H1 (cell line): ENCODE data around the gene TRIM46. TPM values are rescaled to one million over a fixed set of nuclear protein-coding genes. Genes with fewer than 3 reads are reported as not detected.

Experiments
- CTCF ChIA-PET: fragments of 300-600 bp; sonication (Branson Sonifier 250); formaldehyde crosslinking; loops from one replicate; lab custom pipeline; 2021; ENCODE audit not compliant: partially characterized antibody; lab: Charles Lee
- POLR2A ChIA-PET: fragments of 300-600 bp; sonication (Branson Sonifier 250); formaldehyde crosslinking; loops from one replicate; lab custom pipeline; 2021; ENCODE audit warnings: inconsistent platforms; ENCODE audit not compliant: partially characterized antibody; lab: Charles Lee
- DNase-seq, 2 experiments: peaks; one replicate each; pipeline versions ENCODE4 v3.0.0 to v3.0.0-alpha.2; 2010 to 2022; ENCODE audit warnings: low spot score in 2 of 2, low read depth in 1 of 2, mixed read lengths in 1 of 2
- FAIRE-seq: peaks from 2 replicates; lab custom pipeline; 2011; peaks lifted over from hg19 to GRCh38; lab: Jason Lieb, UNC
- H2AFZ ChIP-seq: 2 replicates; pipeline ENCODE4 v1.8.1; 2012; ENCODE audit warnings: low read length, inconsistent platforms
- H2AK5ac ChIP-seq: 2 replicates; pipeline ENCODE4 v1.6.1; 2013; ENCODE audit warnings: low read depth, low read length
- H2BK120ac ChIP-seq: replicated peaks from 2 replicates; pipeline ENCODE3; 2013; ENCODE audit warnings: low read depth, low read length, inconsistent platforms
- H2BK12ac ChIP-seq: 2 replicates; pipeline ENCODE4 v1.6.1; 2013; ENCODE audit warnings: low read depth, low read length
- H2BK15ac ChIP-seq: 2 replicates; pipeline ENCODE4 v1.6.1; 2013; ENCODE audit warnings: low read length
- H2BK20ac ChIP-seq: 2 replicates; pipeline ENCODE4 v1.6.1; 2013; ENCODE audit warnings: low read length
- H2BK5ac ChIP-seq: 2 replicates; pipeline ENCODE4 v1.6.1; 2013; ENCODE audit warnings: low read depth, low read length
- H3K14ac ChIP-seq: 2 replicates; pipeline ENCODE4 v1.6.1; 2013; ENCODE audit warnings: inconsistent platforms; ENCODE audit not compliant: insufficient read length
- H3K18ac ChIP-seq: 2 replicates; pipeline ENCODE4 v1.6.1; 2013; ENCODE audit warnings: low read length; ENCODE audit errors: extremely low read depth
- H3K23ac ChIP-seq: 2 replicates; pipeline ENCODE4 v1.6.1; 2013; ENCODE audit warnings: inconsistent platforms; ENCODE audit not compliant: insufficient read length
- H3K23me2 ChIP-seq: 2 replicates; pipeline ENCODE4 v1.6.1; 2013; ENCODE audit warnings: low read depth, low read length
- H3K27ac ChIP-seq: 2 replicates; pipeline ENCODE4 v1.6.1; 2011; ENCODE audit warnings: low read depth, low read length, inconsistent platforms
- H3K27me3 ChIP-seq, 4 experiments: replicated peaks in 1 of 4; 1 replicate in 1 of 4; 2 replicates in 3 of 4; pipeline versions ENCODE4 v1.6.1 to v1.8.1; 2011 to 2013; ENCODE audit warnings: low read length in 3 of 4, mild to moderate bottlenecking in 3 of 4, inconsistent platforms in 2 of 4, mixed read lengths in 2 of 4, moderate library complexity in 1 of 4; ENCODE audit not compliant: control insufficient read depth in 3 of 4, insufficient read depth in 3 of 4; ENCODE audit errors: extremely low read depth in 1 of 4
- H3K36me3 ChIP-seq, 4 experiments: 2 replicates each; pipeline versions ENCODE4 v1.6.1 to v1.8.1; 2011 to 2013; ENCODE audit warnings: mild to moderate bottlenecking in 4 of 4, low read length in 3 of 4, moderate library complexity in 2 of 4, control low read depth in 1 of 4, inconsistent platforms in 1 of 4; ENCODE audit not compliant: insufficient read depth in 4 of 4, control insufficient read depth in 2 of 4
- H3K4ac ChIP-seq: replicated peaks from 2 replicates; pipeline ENCODE3; 2013; ENCODE audit warnings: low read length, low read depth, mixed read lengths, inconsistent platforms; ENCODE audit not compliant: insufficient read length
- H3K4me1 ChIP-seq, 4 experiments: replicated peaks in 1 of 4; 1 replicate in 1 of 4; 2 replicates in 3 of 4; pipeline versions ENCODE4 v1.6.1 to v1.8.1; 2011 to 2013; ENCODE audit warnings: low read length in 3 of 4, inconsistent platforms in 2 of 4, mixed read lengths in 1 of 4; ENCODE audit not compliant: insufficient read depth in 4 of 4, control insufficient read depth in 3 of 4
- H3K4me2 ChIP-seq, 2 experiments: 2 replicates each; pipeline versions ENCODE4 v1.6.1 to v1.8.1; 2011 to 2013; ENCODE audit warnings: low read depth in 2 of 2, low read length in 2 of 2, control low read depth in 1 of 2, inconsistent platforms in 1 of 2, mild to moderate bottlenecking in 1 of 2; ENCODE audit not compliant: insufficient read depth in 1 of 2
- H3K4me3 ChIP-seq, 4 experiments: fragments of 200-600, 300-600 bp in 1 of 4; sonication (generic), shearing (Covaris generic), sonication (Bioruptor Twin) in 1 of 4; 2 replicates each; pipeline versions ENCODE4 v1.5.1 to v1.8.1; 2011 to 2016; ENCODE audit warnings: low read length in 4 of 4, low read depth in 3 of 4, control low read depth in 2 of 4, inconsistent platforms in 2 of 4, mild to moderate bottlenecking in 2 of 4, mixed read lengths in 1 of 4, moderate library complexity in 1 of 4; ENCODE audit not compliant: insufficient read depth in 2 of 4; ENCODE audit errors: extremely low read depth in 1 of 4
- H3K56ac ChIP-seq: replicated peaks from 2 replicates; pipeline ENCODE3; 2013; ENCODE audit warnings: low read depth, mild to moderate bottlenecking, mixed read lengths, low read length, inconsistent platforms; ENCODE audit not compliant: insufficient read length
- H3K79me1 ChIP-seq: 2 replicates; pipeline ENCODE4 v1.6.1; 2013; ENCODE audit warnings: low read depth, low read length, control low read depth
- H3K79me2 ChIP-seq, 2 experiments: 2 replicates each; pipeline versions ENCODE4 v1.6.1 to v1.8.1; 2012 to 2013; ENCODE audit warnings: low read length in 2 of 2, mild to moderate bottlenecking in 2 of 2, inconsistent platforms in 1 of 2; ENCODE audit not compliant: insufficient read depth in 2 of 2, control insufficient read depth in 1 of 2
- H3K9ac ChIP-seq, 4 experiments: replicated peaks in 1 of 4; 1 replicate in 1 of 4; 2 replicates in 3 of 4; pipeline versions ENCODE4 v1.6.1 to v1.8.1; 2011 to 2013; ENCODE audit warnings: low read depth in 3 of 4, low read length in 3 of 4, control low read depth in 2 of 4, mild to moderate bottlenecking in 2 of 4, moderate library complexity in 2 of 4, inconsistent platforms in 1 of 4; ENCODE audit errors: extremely low read depth in 1 of 4
- H3K9me3 ChIP-seq, 2 experiments: 2 replicates each; pipeline versions ENCODE4 v1.6.1 to v1.8.1; 2012 to 2013; ENCODE audit warnings: mild to moderate bottlenecking in 2 of 2, moderate library complexity in 2 of 2, control low read depth in 1 of 2, inconsistent platforms in 1 of 2, low read depth in 1 of 2, low read length in 1 of 2, mixed read lengths in 1 of 2; ENCODE audit not compliant: insufficient read depth in 2 of 2
- H4K20me1 ChIP-seq, 2 experiments: replicated peaks in 1 of 2; 2 replicates each; pipeline versions ENCODE3 to v1.8.1; 2011 to 2013; ENCODE audit warnings: inconsistent platforms in 2 of 2, low read length in 2 of 2, mild to moderate bottlenecking in 1 of 2; ENCODE audit not compliant: insufficient read depth in 2 of 2, control insufficient read depth in 1 of 2
- H4K5ac ChIP-seq: 2 replicates; pipeline ENCODE4 v1.6.1; 2013; ENCODE audit warnings: low read length, low read depth, mixed read lengths, inconsistent platforms; ENCODE audit not compliant: insufficient read length
- H4K8ac ChIP-seq: 2 replicates; pipeline ENCODE4 v1.8.0; 2013; ENCODE audit warnings: mild to moderate bottlenecking, moderate library complexity, low read length, inconsistent platforms; ENCODE audit not compliant: insufficient read depth; ENCODE audit errors: extremely low read depth
- H4K91ac ChIP-seq: replicated peaks from 2 replicates; pipeline ENCODE3; 2013; ENCODE audit warnings: low read length, mixed read lengths, inconsistent platforms; ENCODE audit not compliant: insufficient read length
- GTF2F1 ChIP-seq: IDR thresholded peaks from 2 replicates; pipeline ENCODE4 v1.6.1; 2012; ENCODE audit warnings: low read depth, low read length, improper control_type of control experiment, borderline replicate concordance
- KDM1A ChIP-seq: fragments of 200-600, 300-600 bp; sonication (generic); IDR thresholded peaks from 2 replicates; pipeline ENCODE4 v1.7.1; 2016; ENCODE audit warnings: mild to moderate bottlenecking, low read length, borderline replicate concordance
- POU5F1 ChIP-seq: IDR thresholded peaks from 2 replicates; pipeline ENCODE4 v1.6.1; 2011; ENCODE audit warnings: low read depth, mild to moderate bottlenecking, low read length, moderate library complexity
- RXRA ChIP-seq: IDR thresholded peaks from 2 replicates; pipeline ENCODE4 v1.6.1; 2011; ENCODE audit warnings: low read depth, mild to moderate bottlenecking, low read length, moderate library complexity; ENCODE audit not compliant: insufficient read depth
- SIRT6 ChIP-seq: IDR thresholded peaks from one replicate; pipeline ENCODE4 v1.7.1; 2012; ENCODE audit warnings: low read length, inconsistent platforms
- TBP ChIP-seq: IDR thresholded peaks from 2 replicates; pipeline ENCODE4 v1.6.1; 2011; ENCODE audit warnings: low read depth, low read length, improper control_type of control experiment
- WGBS, 2 experiments: shearing (Covaris generic) in 1 of 2; methylation state at CpG; one replicate each; pipeline versions ENCODE4 v1.1.6 to v1.1.7; 2013 to 2015; ENCODE audit warnings: low lambda C conversion rate in 2 of 2, mixed read lengths in 2 of 2, inconsistent platforms in 1 of 2, low coverage in 1 of 2, missing lambda C conversion rate in 1 of 2; ENCODE audit not compliant: insufficient replicate concordance in 2 of 2, insufficient coverage in 1 of 2, insufficient read length in 1 of 2; ENCODE audit errors: extremely low coverage in 1 of 2, missing lambda C conversion rate in 1 of 2; 5-methylcytosine and 5-hydroxymethylcytosine counted together
- polyA plus RNA-seq, 7 experiments: library from polyadenylated mRNA; depleted of rRNA in 3 of 7; stranded (reverse) in 5 of 7; unstranded in 2 of 7; fragments of >200 nt in 5 of 7; fragments of 200-250 nt in 2 of 7; gene quantifications; 1 replicate in 5 of 7; 2 replicates in 1 of 7; 4 replicates in 1 of 7; pipeline versions ENCODE4 v1.2.1 to v1.2.3, GENCODE V29; 2011 to 2013; ENCODE audit warnings: missing spikeins in 2 of 7, mixed read lengths in 2 of 7
- total RNA-seq: library from RNA; stranded (reverse); fragmentation: NEBNext Ultra II Directional; extraction: Animal tissue kit (Norgen Biotek cat#: 25700); gene quantifications from 2 replicates; pipeline ENCODE4 v1.2.1, GENCODE V29; 2021
- TF ChIP-seq, protein P1 (sequence below), 3 experiments: IDR thresholded peaks; 1 replicate in 2 of 3; 2 replicates in 1 of 3; pipeline versions ENCODE4 v1.5.1 to v1.6.1; 2011; ENCODE audit warnings: low read length in 3 of 3, mild to moderate bottlenecking in 3 of 3, inconsistent platforms in 2 of 3, low read depth in 1 of 3, moderate library complexity in 1 of 3; ENCODE audit not compliant: insufficient read depth in 1 of 3; ENCODE audit errors: control extremely low read depth in 1 of 3

Gene TRIM46
- total and polyA plus RNA-seq, 2 of the 8 experiments (the other 6 are each of a cell fraction or from before 2014, with no cell fraction given): 15.5 to 21.6 TPM

DNA sequence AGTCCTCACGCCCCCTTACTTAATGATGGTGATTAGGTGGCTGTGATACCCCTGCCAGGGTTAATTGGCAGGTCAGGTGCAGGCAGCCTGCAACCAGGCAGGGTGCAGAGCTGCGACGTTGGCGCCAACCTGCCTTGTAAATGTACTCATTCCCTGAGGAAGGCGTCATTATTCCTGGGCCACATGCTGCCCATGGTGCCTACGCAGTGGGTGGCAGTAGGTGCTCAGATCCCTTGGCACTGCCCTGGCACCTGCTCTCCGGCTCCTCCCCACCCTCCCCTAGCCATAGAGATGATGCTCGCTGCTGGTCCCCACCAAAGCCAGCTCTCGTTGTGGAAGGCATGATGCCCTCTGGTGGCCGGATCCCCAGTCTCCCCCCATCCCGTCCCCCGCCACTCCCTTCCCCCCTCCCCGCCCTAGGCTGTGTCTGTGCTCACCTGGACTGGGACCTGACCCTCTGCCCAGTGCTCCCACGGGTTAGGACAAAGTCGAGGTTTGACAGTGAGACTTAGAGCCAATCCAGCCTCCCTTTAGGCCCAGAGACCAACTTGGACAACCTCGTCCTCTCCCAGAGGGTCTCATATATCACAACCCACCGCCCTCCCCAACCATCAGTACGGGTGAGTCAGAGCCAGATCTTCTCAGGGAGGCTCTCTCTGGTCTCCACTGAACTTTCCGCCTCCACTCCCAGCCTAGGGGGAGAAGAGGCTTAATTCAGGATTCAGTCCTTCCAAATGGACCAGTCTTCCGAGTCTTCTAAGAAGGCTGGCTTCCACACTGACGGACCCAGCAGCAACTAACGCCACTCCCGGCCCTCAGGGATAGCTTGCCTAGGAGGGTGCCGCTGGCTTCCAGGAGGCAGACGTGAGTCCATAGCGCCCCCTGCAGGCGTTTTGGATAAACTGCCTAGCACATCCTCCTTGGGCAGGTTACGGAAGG is 6.2 kb upstream of the TRIM46 start:
- Histone ChIP-seq H3K36me3 (peaks cover 0 to 10% (median 7%) of the 10 kb centered on the region in 4 experiments; a peak in 4 of 8 replicates), H3K9ac (no peak overlapping the region), H3K23ac (no peak overlapping the region), H2AK5ac (no peak overlapping the region), H3K4me1 (peaks cover 5 to 19% (median 13%) of the 10 kb centered on the region in 4 experiments), H3K4me3 (peak overlapping the region; percentile 30 to 75 (median 72); a peak in 7 of 8 replicates), H3K4me2 (peak overlapping the region; percentile 63 to 100), H3K18ac (peak overlapping the region; percentile 84), H3K14ac (no peak overlapping the region), H2BK12ac (peak overlapping the region; percentile 87; the same call in 1 of the 2 replicates), H4K20me1 (no peaks in the 10 kb centered on the region), H3K9me3 (no peaks in the 10 kb centered on the region), H3K56ac (no peak overlapping the region), H4K8ac (0 out of 2 replicates have a peak overlapping the region, but pooled peaks have one; percentile 22), H3K27ac (no peak overlapping the region), H4K5ac (peak overlapping the region; percentile 46), H2BK15ac (peak overlapping the region; percentile 100; the same call in 1 of the 2 replicates), H2BK120ac (no peak overlapping the region), H2AFZ (peak overlapping the region; percentile 89; the same call in 1 of the 2 replicates), H4K91ac (peak overlapping the region; percentile 75), H3K23me2 (peaks cover 11% of the 10 kb centered on the region), H3K27me3 (no peaks in the 10 kb centered on the region), H2BK5ac (peak overlapping the region; percentile 60; the same call in 1 of the 2 replicates), H3K4ac (peak overlapping the region; percentile 71), H3K79me2 (peaks cover 0 to 11% of the 10 kb centered on the region in 2 experiments; a peak in 2 of 4 replicates), H3K79me1 (no peaks in the 10 kb centered on the region), H2BK20ac (0 out of 2 replicates have a peak overlapping the region, but pooled peaks have one; percentile 43)
- POLR2A ChIA-PET: interaction anchor here (0.5 to 3.0 kb wide), 16 partner anchors 8 to 187 kb away, joined by 3 to 24 read pairs (median 4); partner anchors contain the start of gene SLC50A1
- WGBS, 2 experiments: 6% methylated on average over 24 of the region's 28 CpGs; no CpG with 5 or more reads in 1 of the 2 experiments
- DNase-seq (peak in 1 of 2 experiments; percentile 96), FAIRE-seq (peak; percentile 66)
- CTCF ChIA-PET: interaction anchor here (0.5 to 12.4 kb wide), 36 partner anchors 8 to 309 kb away, joined by 3 to 215 read pairs (median 4); partner anchors contain the start of genes DPM3, EFNA1, EFNA4 and FLAD1
- TF ChIP-seq, protein P1, sequence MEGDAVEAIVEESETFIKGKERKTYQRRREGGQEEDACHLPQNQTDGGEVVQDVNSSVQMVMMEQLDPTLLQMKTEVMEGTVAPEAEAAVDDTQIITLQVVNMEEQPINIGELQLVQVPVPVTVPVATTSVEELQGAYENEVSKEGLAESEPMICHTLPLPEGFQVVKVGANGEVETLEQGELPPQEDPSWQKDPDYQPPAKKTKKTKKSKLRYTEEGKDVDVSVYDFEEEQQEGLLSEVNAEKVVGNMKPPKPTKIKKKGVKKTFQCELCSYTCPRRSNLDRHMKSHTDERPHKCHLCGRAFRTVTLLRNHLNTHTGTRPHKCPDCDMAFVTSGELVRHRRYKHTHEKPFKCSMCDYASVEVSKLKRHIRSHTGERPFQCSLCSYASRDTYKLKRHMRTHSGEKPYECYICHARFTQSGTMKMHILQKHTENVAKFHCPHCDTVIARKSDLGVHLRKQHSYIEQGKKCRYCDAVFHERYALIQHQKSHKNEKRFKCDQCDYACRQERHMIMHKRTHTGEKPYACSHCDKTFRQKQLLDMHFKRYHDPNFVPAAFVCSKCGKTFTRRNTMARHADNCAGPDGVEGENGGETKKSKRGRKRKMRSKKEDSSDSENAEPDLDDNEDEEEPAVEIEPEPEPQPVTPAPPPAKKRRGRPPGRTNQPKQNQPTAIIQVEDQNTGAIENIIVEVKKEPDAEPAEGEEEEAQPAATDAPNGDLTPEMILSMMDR (IDR thresholded peaks at IDR 0.05; ENCODE audit: control extremely low read depth in 1 of 3, insufficient read depth in 1 of 3, low read depth in 1 of 3, low read length in 3 of 3): peak in 2 of 3 experiments; percentile 98 to 99; a peak in 3 of 4 replicates
- TF ChIP-seq RXRA (no peak), POU5F1 (no peak), GTF2F1 (no peak), KDM1A (no peak), SIRT6 (no peak), TBP (peak; percentile 7; the same call in 1 of the 2 replicates)
